ENCODE data around the gene GAS7.

- TF ChIP-seq CTCF (IDR thresholded peaks at IDR 0.05), result no peak
- no peak for TF ChIP-seq POLR2A (IDR thresholded peaks at IDR 0.05)
These were observed 11.8 kb upstream of the GAS7 start for GRCh38 chr17:10210151-10210574.
